GM12865 (cell line): ENCODE measurements around the gene APOD.

Source experiments
- DNase-seq: peaks from one replicate; pipeline ENCODE4 v3.0.0; 2010; ENCODE audit warnings: low read depth
- H3K4me3 ChIP-seq: 2 replicates; pipeline ENCODE4 v1.5.1; 2011; ENCODE audit warnings: mild to moderate bottlenecking, low read depth, low read length, control low read depth
- TF ChIP-seq, protein P1 (sequence below): IDR thresholded peaks from 2 replicates; pipeline ENCODE4 v1.5.1; 2011; ENCODE audit warnings: low read length, control low read depth, low read depth, inconsistent platforms; ENCODE audit not compliant: insufficient read depth; ENCODE audit errors: missing control alignments

APOD gene

DNA sequence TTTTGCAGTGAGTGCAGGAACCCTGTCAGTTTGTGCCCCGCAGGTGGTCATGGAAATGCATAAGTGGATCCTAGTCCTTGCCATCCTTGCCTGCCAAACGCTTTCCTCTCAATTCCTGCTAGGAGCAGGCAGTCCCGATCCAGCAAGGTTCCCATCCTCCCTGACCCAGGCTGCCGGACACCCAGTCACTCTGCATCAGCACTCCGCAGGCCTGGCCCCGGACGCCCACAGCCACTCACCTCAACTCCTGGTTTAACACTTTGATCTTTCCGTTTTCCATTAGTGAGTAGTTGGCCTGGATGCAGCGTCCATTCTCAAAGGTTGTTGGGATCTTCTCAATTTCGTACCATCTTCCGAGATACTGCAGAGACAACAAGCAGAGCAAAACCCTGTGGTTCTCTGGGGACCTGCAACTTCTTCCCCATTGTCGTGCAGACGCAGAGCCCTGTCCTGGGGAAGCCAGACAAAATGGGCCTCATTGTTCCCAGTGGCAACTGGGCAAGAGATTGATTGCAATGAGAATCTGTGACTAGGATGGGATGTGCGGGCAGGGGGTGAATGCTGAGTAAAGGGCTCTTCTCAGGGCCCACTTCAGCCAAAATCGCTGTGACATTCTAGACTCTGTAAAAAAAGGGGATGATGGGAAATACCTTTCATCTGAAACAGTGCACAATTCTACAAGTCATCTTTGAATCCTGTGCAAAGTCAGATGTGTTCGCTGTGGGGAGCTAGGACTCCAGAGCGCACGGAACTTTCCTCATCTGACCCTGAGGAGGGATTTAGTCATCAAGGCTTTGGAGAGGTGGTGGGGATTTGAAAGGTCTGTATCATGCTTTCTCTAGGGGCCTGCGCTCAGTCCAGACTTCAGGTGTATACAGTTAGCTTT is 9.9 kb downstream of the APOD start:
- DNase-seq, result no peak
- no peak overlapping the region for H3K4me3 ChIP-seq
- TF ChIP-seq, protein P1, sequence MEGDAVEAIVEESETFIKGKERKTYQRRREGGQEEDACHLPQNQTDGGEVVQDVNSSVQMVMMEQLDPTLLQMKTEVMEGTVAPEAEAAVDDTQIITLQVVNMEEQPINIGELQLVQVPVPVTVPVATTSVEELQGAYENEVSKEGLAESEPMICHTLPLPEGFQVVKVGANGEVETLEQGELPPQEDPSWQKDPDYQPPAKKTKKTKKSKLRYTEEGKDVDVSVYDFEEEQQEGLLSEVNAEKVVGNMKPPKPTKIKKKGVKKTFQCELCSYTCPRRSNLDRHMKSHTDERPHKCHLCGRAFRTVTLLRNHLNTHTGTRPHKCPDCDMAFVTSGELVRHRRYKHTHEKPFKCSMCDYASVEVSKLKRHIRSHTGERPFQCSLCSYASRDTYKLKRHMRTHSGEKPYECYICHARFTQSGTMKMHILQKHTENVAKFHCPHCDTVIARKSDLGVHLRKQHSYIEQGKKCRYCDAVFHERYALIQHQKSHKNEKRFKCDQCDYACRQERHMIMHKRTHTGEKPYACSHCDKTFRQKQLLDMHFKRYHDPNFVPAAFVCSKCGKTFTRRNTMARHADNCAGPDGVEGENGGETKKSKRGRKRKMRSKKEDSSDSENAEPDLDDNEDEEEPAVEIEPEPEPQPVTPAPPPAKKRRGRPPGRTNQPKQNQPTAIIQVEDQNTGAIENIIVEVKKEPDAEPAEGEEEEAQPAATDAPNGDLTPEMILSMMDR, result no peak

GRCh38 chr3:195571361-195571760 is 12.4 kb downstream of the APOD start:
- H3K4me3 ChIP-seq, result no peak overlapping the region
- TF ChIP-seq, protein P1, result no peak

DNA sequence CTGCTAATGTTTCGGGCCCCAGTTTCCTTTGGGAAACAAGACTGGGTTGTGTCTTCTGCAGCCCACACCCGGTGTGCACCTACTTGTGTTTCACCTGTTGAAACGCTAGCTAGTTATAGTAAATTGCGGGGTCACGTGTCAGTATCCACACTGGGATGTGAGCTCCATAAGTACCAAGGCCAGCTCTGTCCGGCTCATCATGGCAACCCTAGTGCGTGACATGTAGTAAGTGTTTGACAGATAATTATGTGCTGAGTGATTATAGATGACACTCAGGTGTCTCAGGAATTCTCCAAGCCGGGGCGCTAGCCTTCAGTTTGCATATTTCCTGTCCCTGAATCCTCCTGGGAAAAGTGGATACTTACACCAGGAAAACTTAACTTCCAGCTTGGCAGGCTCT is 12.8 kb downstream of the APOD start:
- DNase-seq, result no peak
- no peak overlapping the region for H3K4me3 ChIP-seq
- TF ChIP-seq, protein P1, result no peak

More at GRCh38 chr3:195571361-195571760, 12.4 kb downstream of the APOD start:
- DNase-seq, result no peak

DNA sequence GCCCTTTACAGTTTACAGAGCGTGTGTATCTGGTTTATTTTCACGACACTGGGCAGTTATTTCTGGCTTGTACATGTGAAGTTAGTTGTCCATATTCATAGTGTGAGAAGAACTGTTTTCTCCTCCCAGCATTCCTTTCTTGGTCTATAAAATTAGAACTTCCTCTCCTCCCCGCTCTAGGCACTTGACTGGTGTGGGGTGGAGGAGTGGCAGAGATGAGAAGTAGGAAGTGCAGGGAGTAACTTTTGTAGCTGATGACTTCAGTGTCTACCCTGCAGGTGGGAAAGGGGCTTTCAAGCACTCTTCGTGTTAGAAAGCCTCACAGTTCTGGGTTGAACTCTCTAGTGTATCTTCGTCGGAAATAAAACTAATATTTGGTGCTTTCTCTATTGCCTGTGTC is 13.4 kb downstream of the APOD start:
- H3K4me3 ChIP-seq, result no peak overlapping the region
- TF ChIP-seq, protein P1, result no peak
- no peak for DNase-seq

- TF ChIP-seq, protein P1, result no peak
- no peak for DNase-seq
- H3K4me3 ChIP-seq, result no peak overlapping the region
These were observed 15.1 kb downstream of the APOD start for GRCh38 chr3:195568630-195569029.

DNA sequence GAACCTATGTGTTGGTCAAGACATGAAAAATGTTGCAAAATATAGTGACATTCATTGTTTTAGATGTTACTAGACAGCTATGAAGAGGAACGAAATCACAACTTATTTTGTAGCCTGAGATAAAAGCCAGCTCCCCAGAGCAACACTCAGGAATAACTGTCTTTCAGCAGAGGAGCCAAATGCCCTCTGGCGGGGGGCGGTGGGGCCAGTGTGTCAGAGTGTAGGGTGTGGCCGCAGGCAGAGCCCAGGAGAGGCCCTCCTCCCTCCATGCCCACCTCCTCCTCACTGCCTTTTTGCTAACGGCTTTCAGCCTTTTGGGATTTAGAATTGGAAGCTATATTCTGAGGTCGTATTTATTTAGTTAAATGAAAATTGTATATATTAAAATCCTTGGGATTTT is 16.9 kb downstream of the APOD start:
- no peak for DNase-seq
- H3K4me3 ChIP-seq, result no peak overlapping the region
- TF ChIP-seq, protein P1, result no peak
